GM21576 (cell line): ENCODE data around the gene CABCOCO1.
"Not testable (repeated sequence)": the region's sequence is repeated elsewhere in the genome, so short reads cannot be mapped to it uniquely, and the experiment has no call there.

Experiments used
- ATAC-seq: cut with Tn5 transposase; IDR thresholded peaks from one replicate; pipeline ENCODE4 v1.9.1; 2021; ENCODE audit warnings: mild to moderate bottlenecking, moderate library complexity; ENCODE audit not compliant: unreplicated experiment

Gene CABCOCO1

GRCh38 chr10:61642150-61642571 is 20.6 kb upstream of the CABCOCO1 start:
- no peak for ATAC-seq

GRCh38 chr10:61642676-61643075 is 20.1 kb upstream of the CABCOCO1 start:
- no peak for ATAC-seq

- no peak for ATAC-seq
Measured at GRCh38 chr10:61643316-61643751, 19.4 kb upstream of the CABCOCO1 start.

GRCh38 chr10:61653699-61654098 is 9.0 kb upstream of the CABCOCO1 start:
- no peak for ATAC-seq

- no peak for ATAC-seq
Measured at GRCh38 chr10:61655335-61655851, 7.3 kb upstream of the CABCOCO1 start.

- no peak for ATAC-seq
Measured at GRCh38 chr10:61663466-61663865, 737 bp downstream of the CABCOCO1 start.

GRCh38 chr10:61664985-61665384 is 2.3 kb downstream of the CABCOCO1 start:
- no peak for ATAC-seq

GRCh38 chr10:61669161-61669725 is 6.5 kb downstream of the CABCOCO1 start:
- ATAC-seq: no peak

- no peak for ATAC-seq
Measured at GRCh38 chr10:61669849-61670248, 7.1 kb downstream of the CABCOCO1 start.

- ATAC-seq: no peak
Measured at GRCh38 chr10:61673360-61673759, 10.6 kb downstream of the CABCOCO1 start.

GRCh38 chr10:61682323-61682722 is 19.6 kb downstream of the CABCOCO1 start:
- ATAC-seq: no peak

GRCh38 chr10:61683319-61683718 is 20.6 kb downstream of the CABCOCO1 start:
- ATAC-seq: no peak

- no peak for ATAC-seq
Measured at GRCh38 chr10:61684894-61685507, 22.3 kb downstream of the CABCOCO1 start.

- ATAC-seq: no peak
Measured at GRCh38 chr10:61688551-61689308, 26.0 kb downstream of the CABCOCO1 start.

GRCh38 chr10:61691667-61692066 is 28.9 kb downstream of the CABCOCO1 start:
- not testable (repeated sequence) for ATAC-seq

- ATAC-seq: no peak
Measured at GRCh38 chr10:61692447-61693010, 29.8 kb downstream of the CABCOCO1 start.

GRCh38 chr10:61698968-61699655 is 36.4 kb downstream of the CABCOCO1 start:
- no peak for ATAC-seq

GRCh38 chr10:61701055-61701705 is 38.5 kb downstream of the CABCOCO1 start:
- no peak for ATAC-seq

GRCh38 chr10:61701706-61702105 is 39.0 kb downstream of the CABCOCO1 start:
- no peak for ATAC-seq

GRCh38 chr10:61702584-61702983 is 39.9 kb downstream of the CABCOCO1 start:
- ATAC-seq: no peak
